AG08396 (cell line): ENCODE results near the gene HORMAD2.
"Not testable (repeated sequence)": the region's sequence is repeated elsewhere in the genome, so short reads cannot be mapped to it uniquely, and the experiment has no call there.

Experiments used
- DNase-seq: peaks from one replicate; pipeline ENCODE4 v3.0.0; 2012; ENCODE audit warnings: low spot score, mixed read lengths

HORMAD2 gene

GRCh38 chr22:30211124-30211820 lies 131.0 kb downstream of the HORMAD2 start:
- DNase-seq, result no peak

GRCh38 chr22:30212363-30212995 lies 132.2 kb downstream of the HORMAD2 start:
- peak; percentile 84 for DNase-seq

GRCh38 chr22:30212996-30213441 lies 132.8 kb downstream of the HORMAD2 start:
- DNase-seq, result no peak

- no peak for DNase-seq
Observed at GRCh38 chr22:30214703-30215407, 134.6 kb downstream of the HORMAD2 start.

GRCh38 chr22:30216272-30216671 lies 136.0 kb downstream of the HORMAD2 start:
- DNase-seq, result not testable (repeated sequence)

GRCh38 chr22:30216710-30217109 lies 136.4 kb downstream of the HORMAD2 start:
- no peak for DNase-seq

- DNase-seq, result no peak
Observed at GRCh38 chr22:30217698-30218560, 137.7 kb downstream of the HORMAD2 start.

DNA sequence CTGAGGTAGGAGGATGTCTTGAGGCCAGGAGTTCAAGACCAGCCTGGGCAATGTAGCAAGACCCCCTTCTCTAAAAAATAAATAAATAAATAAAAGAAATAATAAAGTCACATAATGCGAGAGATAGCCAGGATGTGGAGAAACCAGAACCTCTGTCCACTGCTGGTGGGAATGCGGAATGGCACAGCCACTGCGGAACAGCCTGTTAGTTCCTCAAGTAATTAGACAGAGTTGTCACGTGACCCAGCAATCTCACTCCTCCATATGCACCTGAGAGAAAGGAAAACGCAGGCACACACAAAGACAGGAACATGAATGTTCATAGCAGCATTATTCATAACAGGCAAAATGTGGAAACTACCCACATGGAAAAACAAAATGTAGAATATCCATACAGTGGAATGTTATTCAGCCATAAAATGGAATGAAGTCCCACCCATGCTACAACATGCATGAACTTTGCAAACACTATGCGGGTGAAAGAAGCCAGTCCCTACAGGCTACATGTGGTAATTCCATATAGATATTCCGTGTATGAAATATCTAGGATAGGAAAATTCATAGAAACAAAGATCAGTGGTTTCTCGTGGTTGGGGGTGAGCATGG lies 138.9 kb downstream of the HORMAD2 start:
- no peak for DNase-seq

DNA sequence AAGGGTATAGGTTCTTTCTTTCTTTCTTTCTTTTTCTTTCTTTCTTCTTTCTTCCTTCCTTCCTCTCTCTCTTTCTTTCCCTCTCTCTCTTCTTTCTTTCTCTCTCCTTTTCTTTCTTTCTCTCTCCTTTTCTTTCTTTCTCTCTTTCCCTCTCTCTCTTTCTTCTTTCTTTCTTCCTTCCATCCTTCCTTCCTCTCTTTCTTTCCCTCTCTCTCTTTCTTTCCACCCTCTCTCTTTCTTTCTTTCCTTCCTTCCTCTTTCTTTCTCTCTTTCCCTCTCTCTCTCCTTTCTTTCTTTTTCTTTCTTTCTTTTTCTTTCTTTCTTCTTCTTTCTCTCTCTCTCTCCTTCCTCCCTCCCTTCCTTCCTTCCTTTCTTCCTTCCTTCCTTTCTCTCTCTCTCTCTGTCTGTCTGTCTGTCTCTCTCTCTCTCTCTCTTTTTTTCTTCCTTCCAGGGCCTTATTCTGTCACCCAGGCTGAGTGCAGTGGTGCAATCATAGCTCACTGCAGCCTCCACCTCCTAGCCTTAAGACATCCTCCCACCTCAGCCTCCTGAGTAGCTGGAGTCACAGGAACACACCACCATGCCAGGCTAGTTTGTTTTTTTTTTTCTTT lies 139.5 kb downstream of the HORMAD2 start:
- DNase-seq, result no peak

DNA sequence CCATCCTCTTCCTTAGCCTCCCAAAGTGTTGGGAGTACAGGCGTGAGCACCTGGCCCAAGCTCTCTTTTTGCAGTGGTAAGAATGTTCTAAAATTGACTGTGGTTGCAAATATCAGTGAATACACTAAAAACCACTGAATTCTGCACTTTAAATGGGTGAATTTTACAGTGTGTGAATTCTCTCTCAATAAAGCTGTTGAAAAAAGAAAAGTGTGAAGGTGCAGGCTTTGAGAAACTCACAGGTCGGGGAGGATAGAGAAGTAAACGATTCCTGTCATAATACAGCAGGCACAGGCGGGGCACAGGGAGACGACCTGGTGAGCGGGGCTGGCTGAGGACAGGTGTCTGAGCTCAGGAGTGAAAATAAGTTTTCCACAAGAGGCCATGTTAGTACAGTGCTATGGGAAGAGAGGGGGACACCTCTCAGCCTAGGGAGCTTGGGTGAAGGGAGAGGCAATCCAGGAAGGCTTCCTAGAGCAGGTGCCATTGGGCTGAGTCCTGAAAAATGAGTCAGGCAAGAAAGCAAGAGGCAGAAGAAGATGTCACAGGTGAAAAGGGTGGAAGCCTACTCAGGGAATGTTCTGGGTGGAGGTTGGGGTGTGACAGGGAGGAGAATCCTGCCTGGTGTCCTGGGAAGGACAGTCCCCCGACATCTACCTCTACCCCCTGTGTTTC lies 140.2 kb downstream of the HORMAD2 start:
- no peak for DNase-seq

- DNase-seq, result no peak
Observed at GRCh38 chr22:30221121-30221992, 141.1 kb downstream of the HORMAD2 start.

GRCh38 chr22:30222321-30222720 lies 142.1 kb downstream of the HORMAD2 start:
- DNase-seq, result no peak

- DNase-seq, result no peak
Observed at GRCh38 chr22:30223303-30223702, 143.0 kb downstream of the HORMAD2 start.

DNA sequence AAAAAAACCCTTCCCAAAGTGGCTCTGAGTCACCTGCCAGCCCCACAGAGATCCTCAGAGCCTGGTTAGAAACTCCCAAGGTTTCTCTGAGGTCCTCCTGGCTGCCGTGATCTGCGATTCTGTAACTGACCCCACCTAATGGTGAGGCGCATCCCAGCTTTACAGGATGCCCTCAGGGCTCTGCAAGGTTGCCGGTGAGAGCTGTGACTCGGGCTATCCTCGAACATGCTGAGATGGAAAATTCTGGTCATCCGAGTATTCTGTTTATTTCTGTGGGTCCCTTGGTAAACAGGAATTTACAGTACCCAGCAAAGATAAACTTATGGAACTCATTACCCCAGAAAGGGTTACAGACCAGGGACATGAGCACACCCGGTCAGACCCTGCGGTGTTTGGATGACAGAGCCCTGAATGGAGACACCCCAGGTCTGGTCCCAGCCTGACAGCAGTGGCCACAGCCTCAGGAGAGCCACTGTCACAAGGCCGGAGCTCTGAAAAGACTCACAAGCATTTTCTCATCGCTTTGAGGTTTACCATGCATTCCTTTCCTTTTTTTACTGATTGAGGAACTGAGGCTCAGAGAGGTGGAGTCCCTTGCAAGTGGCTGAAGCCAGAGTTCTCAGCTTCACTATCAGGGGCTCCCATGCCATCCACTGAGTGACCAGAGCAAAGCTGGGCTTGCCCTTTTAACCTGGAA lies 144.0 kb downstream of the HORMAD2 start:
- peak; percentile 60 for DNase-seq

- DNase-seq, result no peak
Observed at GRCh38 chr22:30225220-30225927, 145.1 kb downstream of the HORMAD2 start.

DNA sequence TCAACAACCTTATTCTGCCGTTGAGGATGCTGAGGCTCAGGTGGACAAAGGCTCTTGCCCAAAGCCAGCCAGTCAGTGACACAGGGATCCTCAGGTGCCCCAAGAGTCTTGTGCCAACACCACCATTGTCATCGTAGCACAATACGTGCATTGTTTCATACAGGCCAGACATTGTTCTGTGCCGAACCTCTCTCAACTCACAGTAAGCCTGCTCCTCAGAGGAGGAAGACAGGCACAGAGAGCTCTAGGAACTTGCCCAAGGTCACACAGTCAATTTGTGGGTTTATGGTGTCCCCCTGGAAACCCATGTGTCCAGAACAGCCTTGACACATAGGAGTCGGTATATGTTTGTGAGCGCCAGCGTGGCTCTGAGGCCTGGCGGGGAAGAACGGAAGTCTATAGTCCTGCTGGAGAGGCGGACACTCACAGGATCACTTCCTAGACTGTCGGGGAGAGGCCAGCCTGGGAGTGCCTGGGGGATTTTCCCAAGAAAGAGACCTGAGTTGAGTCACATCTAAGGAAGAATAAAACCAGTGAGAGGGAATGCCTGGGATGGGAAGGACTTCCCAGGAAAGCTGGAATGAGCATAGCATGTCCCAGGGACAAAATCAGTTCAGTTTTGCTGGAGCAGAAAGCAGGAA lies 146.0 kb downstream of the HORMAD2 start:
- DNase-seq, result no peak
